Endometrium (tissue), 2 donors: ENCODE results near the gene NOC2L.

Source experiments
- FAIRE-seq: peaks from 2 replicates; lab custom pipeline; 2012; peaks lifted over from hg19 to GRCh38; lab: Jason Lieb, UNC
- donor health status: control.
- donor health status: control.

NOC2L gene

GRCh38 chr1:929712-930632 is 29.1 kb downstream of the NOC2L start:
- no peak for FAIRE-seq

GRCh38 chr1:928825-929661 is 30.0 kb downstream of the NOC2L start:
- no peak for FAIRE-seq

- no peak for FAIRE-seq
Observed at GRCh38 chr1:927748-928147, 31.3 kb downstream of the NOC2L start.

- FAIRE-seq = no peak
Observed at GRCh38 chr1:927234-927633, 31.8 kb downstream of the NOC2L start.

GRCh38 chr1:925561-926421 is 33.3 kb downstream of the NOC2L start:
- no peak for FAIRE-seq

GRCh38 chr1:924656-925560 is 34.1 kb downstream of the NOC2L start:
- no peak for FAIRE-seq

- FAIRE-seq = no peak
Observed at GRCh38 chr1:923991-924655, 34.9 kb downstream of the NOC2L start.

GRCh38 chr1:923131-923990 is 35.7 kb downstream of the NOC2L start, which contains the start of gene SAMD11:
Gene SAMD11, plus strand, starts transcription at chr1:923923. Its CDS starts 509 bp downstream, at chr1:924432.
- FAIRE-seq = no peak

- no peak for FAIRE-seq
Observed at GRCh38 chr1:921011-921837, 37.8 kb downstream of the NOC2L start.

GRCh38 chr1:920521-920920 is 38.5 kb downstream of the NOC2L start:
- no peak for FAIRE-seq

- no peak for FAIRE-seq
Observed at GRCh38 chr1:920010-920409, 39.0 kb downstream of the NOC2L start.

GRCh38 chr1:919271-919872 is 39.7 kb downstream of the NOC2L start:
- FAIRE-seq = no peak

- FAIRE-seq = no peak
Observed at GRCh38 chr1:918843-919242, 40.2 kb downstream of the NOC2L start.

- FAIRE-seq = no peak
Observed at GRCh38 chr1:918353-918752, 40.7 kb downstream of the NOC2L start.

GRCh38 chr1:917466-918091 is 41.5 kb downstream of the NOC2L start:
- FAIRE-seq = no peak

GRCh38 chr1:917076-917459 is 42.0 kb downstream of the NOC2L start:
- no peak for FAIRE-seq
